Kidney (tissue), 14 donors: ENCODE measurements around the gene KHDC4. TPM values are rescaled to one million over a fixed set of nuclear protein-coding genes. Genes with fewer than 3 reads are reported as not detected.
A peak's percentile ranks its signal among the peaks of the same experiment; 100 is the strongest.

Experiments used
- DNase-seq, 5 donors: peaks; one replicate each; pipeline ENCODE4 v3.0.0-alpha.2; 2013 to 2020
- FAIRE-seq: peaks from 2 replicates; lab custom pipeline; 2012; peaks lifted over from hg19 to GRCh38; lab: Jason Lieb, UNC
- H3K27ac ChIP-seq, 2 donors: one replicate each; pipeline ENCODE4 v1.7.0; 2013; ENCODE audit warnings: low read depth in 2 of 2, low read length in 2 of 2, inconsistent platforms in 1 of 2
- H3K27me3 ChIP-seq: one replicate; pipeline ENCODE4 v1.7.1; 2013; ENCODE audit warnings: low read length, inconsistent platforms; ENCODE audit not compliant: control insufficient read depth, insufficient read depth
- H3K36me3 ChIP-seq, 3 donors: one replicate each; pipeline versions ENCODE4 v1.7.0 to v1.7.1; 2013; ENCODE audit warnings: low read length in 3 of 3, control low read depth in 1 of 3, inconsistent platforms in 1 of 3; ENCODE audit not compliant: insufficient read depth in 3 of 3, control insufficient read depth in 2 of 3
- H3K4me1 ChIP-seq, 3 donors: one replicate each; pipeline versions ENCODE4 v1.7.0 to v1.7.1; 2013; ENCODE audit warnings: low read length in 3 of 3, inconsistent platforms in 1 of 3, low read depth in 1 of 3; ENCODE audit not compliant: control insufficient read depth in 2 of 3, insufficient read depth in 2 of 3
- H3K4me3 ChIP-seq, 3 donors: one replicate each; pipeline versions ENCODE4 v1.7.0 to v1.8.1; 2013; ENCODE audit warnings: low read length in 3 of 3, control low read depth in 1 of 3, inconsistent platforms in 1 of 3
- H3K9ac ChIP-seq, 3 donors: one replicate each; pipeline versions ENCODE4 v1.7.0 to v1.7.1; 2013; ENCODE audit warnings: low read length in 3 of 3, control low read depth in 1 of 3, inconsistent platforms in 1 of 3
- H3K9me3 ChIP-seq, 3 donors: one replicate each; pipeline versions ENCODE4 v1.7.0 to v1.7.1; 2013; ENCODE audit warnings: low read length in 3 of 3, control low read depth in 1 of 3, inconsistent platforms in 1 of 3; ENCODE audit not compliant: control insufficient read depth in 2 of 3, insufficient read depth in 1 of 3
- intact Hi-C: fragments of 100-400 bp; cut with DNase I; formaldehyde crosslinking; loops from one replicate; pipeline ENCODE4 v1.11.1; 2022
- polyA plus RNA-seq: library from polyadenylated mRNA; stranded (reverse); fragments of 350-450 nt; fragmentation: Illumina TruSeq; extraction: RNeasy Lipid Tissue Mini Kit (QIAGEN cat#74804); gene quantifications from one replicate; pipeline ENCODE4 v1.2.3, GENCODE V29; 2014; ENCODE audit warnings: low read depth, low replicate concordance; ENCODE audit not compliant: insufficient read depth
- total RNA-seq: library from RNA; stranded (reverse); fragmentation: NEBNext Ultra II Directional; extraction: Animal tissue kit (Norgen Biotek cat#: 25700); gene quantifications from one replicate; pipeline ENCODE4 v1.2.1, GENCODE V29; 2021
- TF ChIP-seq, protein P1 (sequence below): IDR thresholded peaks from 3 replicates; pipeline ENCODE4 v1.5.1; 2012; ENCODE audit warnings: mild to moderate bottlenecking, moderate library complexity, borderline replicate concordance; ENCODE audit not compliant: insufficient read depth; ENCODE audit errors: extremely low read depth
- donor health status: control.
- donor health status: control.
- donor health status: control.
- donor health status: control.
- donor health status: control.
- donor health status: DM: yes; HTN: yes; CAD: no.
- donor health status: Normal renal cell carcinoma (clear cell type).

The KHDC4 gene
- total and polyA plus RNA-seq, 2 donors from 2014 or later, result 19.8 to 57.4 TPM

DNA sequence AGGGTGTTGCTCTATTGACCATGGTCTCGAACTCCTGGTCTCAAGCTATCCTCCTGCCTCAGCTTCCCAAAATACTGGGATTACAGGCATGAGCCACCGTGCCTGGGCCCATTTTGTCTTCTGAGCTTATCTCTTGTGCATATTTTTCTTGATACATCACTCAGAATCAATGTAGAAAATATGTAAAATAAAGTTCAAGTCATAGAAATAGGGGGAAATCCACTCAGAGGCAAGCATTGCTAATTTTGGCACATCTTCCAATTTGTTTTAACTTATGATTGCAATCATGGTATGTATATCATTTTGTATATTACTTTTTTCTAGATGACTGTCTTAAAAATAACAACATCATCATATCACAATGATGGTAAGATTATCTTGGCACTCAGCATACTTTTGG, 44.6 kb downstream of the KHDC4 start:
- DNase-seq, result no peak
- Histone ChIP-seq H3K4me1 (peaks cover 7 to 28% (median 8%) of the 10 kb centered on the region in 3 donors), H3K27me3 (no peaks in the 10 kb centered on the region), H3K27ac (peak overlapping the region; percentile 6 to 72), H3K4me3 (no peak overlapping the region), H3K36me3 (no peaks in the 10 kb centered on the region), H3K9me3 (no peaks in the 10 kb centered on the region), H3K9ac (peak overlapping the region in 1 of 3 donors; percentile 34)
- intact Hi-C loops, result no loop called here
- FAIRE-seq, result no peak
- TF ChIP-seq, protein P1, sequence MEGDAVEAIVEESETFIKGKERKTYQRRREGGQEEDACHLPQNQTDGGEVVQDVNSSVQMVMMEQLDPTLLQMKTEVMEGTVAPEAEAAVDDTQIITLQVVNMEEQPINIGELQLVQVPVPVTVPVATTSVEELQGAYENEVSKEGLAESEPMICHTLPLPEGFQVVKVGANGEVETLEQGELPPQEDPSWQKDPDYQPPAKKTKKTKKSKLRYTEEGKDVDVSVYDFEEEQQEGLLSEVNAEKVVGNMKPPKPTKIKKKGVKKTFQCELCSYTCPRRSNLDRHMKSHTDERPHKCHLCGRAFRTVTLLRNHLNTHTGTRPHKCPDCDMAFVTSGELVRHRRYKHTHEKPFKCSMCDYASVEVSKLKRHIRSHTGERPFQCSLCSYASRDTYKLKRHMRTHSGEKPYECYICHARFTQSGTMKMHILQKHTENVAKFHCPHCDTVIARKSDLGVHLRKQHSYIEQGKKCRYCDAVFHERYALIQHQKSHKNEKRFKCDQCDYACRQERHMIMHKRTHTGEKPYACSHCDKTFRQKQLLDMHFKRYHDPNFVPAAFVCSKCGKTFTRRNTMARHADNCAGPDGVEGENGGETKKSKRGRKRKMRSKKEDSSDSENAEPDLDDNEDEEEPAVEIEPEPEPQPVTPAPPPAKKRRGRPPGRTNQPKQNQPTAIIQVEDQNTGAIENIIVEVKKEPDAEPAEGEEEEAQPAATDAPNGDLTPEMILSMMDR, result no peak

- H3K9ac ChIP-seq, result no peak overlapping the region
- DNase-seq (no peak), FAIRE-seq (no peak)
- no peaks in the 10 kb centered on the region for H3K36me3 ChIP-seq
- no peaks in the 10 kb centered on the region for H3K9me3 ChIP-seq
- H3K27me3 ChIP-seq, result no peaks in the 10 kb centered on the region
- intact Hi-C loops, result no loop called here
- H3K4me3 ChIP-seq, result no peak overlapping the region
- H3K27ac ChIP-seq, result no peak overlapping the region
- TF ChIP-seq, protein P1, result no peak
- H3K4me1 ChIP-seq, result peaks cover 7 to 30% (median 7%) of the 10 kb centered on the region in 3 donors
Observed at GRCh38 chr1:155888481-155888880, 45.7 kb downstream of the KHDC4 start.

DNA sequence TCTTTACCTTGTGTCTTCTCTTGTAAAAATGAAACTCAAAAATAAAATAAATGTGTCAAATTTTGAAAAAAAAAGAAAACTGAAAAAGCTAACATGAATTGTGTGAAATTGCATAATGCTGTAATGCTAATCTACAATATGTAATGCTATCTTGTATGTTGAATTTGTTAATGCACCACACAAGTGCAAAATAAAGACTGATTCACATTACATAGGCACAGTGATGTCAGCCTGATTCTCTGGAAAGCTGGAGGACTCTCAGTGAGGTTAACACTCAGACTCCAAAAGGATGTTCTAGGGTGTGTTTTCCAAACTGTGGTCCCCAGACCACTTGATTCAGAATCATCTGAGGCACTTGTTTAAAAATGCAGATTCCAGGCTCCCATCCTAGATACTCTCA, 49.2 kb downstream of the KHDC4 start:
- H3K27me3 ChIP-seq, result no peaks in the 10 kb centered on the region
- H3K36me3 ChIP-seq, result no peaks in the 10 kb centered on the region
- H3K9me3 ChIP-seq, result no peaks in the 10 kb centered on the region
- no peak overlapping the region for H3K4me3 ChIP-seq
- intact Hi-C loops, result no loop called here
- H3K9ac ChIP-seq, result no peak overlapping the region
- H3K27ac ChIP-seq, result no peak overlapping the region
- no peak for DNase-seq
- no peak for FAIRE-seq
- peaks cover 0 to 18% (median 2%) of the 10 kb centered on the region in 3 donors for H3K4me1 ChIP-seq
- TF ChIP-seq, protein P1, result no peak
